ENCODE data around the gene DCC.

Gene DCC

DNA sequence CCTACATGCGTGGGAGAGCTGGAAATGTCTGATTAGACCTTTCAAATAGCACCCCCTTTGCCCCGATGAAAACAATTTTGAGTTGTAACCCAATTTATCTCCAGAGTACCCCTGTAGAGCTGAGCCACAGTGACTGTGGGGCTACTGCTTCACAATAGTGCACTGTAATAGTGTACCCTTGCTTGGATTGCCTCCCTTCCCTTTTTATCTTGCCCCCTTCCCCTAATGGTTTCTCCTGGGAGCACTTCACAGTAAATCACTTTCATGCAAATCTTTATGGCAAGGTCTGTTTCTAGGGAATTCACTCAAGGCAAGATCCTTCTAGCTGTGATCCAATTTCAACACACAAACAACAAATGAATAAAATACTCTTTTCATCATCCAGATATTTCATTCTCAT lies 1196.9 kb downstream of the DCC start:
- no peak for DNase-seq

DNA sequence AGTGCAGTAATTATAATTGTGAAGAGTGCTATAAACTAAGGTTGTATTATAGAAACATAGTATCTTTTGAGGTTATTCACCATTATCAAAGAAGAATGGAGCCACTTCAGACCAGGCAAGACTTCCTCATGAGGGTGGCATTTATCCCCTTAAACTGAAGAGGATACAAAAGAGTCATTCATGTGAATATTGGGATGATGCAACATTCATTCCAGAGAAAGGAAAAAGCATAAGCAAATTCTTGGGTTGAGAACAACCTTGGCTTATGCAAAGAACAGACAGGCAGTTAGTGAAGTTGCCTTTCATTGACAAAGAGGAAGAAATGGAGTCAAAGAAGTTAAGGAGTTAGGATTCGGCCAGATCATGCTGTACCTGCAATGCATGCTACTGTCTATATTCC lies 1201.9 kb downstream of the DCC start:
- no peak for DNase-seq

DNA sequence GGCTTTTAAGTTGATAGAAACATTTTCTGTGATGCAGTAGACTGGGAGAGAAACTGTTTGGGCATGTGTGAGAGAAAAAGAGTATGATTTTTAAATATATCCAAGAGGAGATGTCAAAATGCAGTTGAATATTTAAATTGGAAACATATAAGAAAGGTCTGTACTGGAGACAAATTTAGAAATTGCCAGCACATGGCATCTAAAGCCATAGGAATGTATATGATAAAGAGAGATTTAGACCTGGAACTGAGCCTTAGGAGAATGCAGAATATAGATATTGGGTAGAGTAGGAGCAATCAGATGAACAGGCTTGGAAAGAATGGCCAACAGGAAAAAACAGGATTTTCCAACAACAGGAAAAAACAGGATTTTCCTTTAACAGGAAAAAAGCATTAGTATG lies 1203.7 kb downstream of the DCC start:
- no peak for DNase-seq

DNA sequence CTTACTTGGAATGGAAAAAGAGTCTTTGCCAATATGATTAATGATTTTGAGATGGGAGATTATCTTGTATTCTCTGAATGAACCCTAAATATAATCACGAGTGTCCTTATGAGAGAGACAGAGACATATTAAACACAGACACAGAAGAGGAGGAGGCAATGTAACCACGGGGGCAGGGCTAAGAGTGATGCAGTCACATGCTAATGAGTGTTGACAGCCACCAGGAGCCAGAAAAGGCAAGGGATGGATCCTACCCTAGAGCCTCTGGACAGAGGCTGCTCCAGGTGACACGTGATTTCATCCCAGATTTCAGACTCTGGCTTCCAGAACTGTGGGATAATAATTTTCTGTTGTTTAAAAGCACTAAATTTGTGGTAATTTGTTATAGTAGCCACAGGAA lies 1204.9 kb downstream of the DCC start:
- no peak for DNase-seq

DNA sequence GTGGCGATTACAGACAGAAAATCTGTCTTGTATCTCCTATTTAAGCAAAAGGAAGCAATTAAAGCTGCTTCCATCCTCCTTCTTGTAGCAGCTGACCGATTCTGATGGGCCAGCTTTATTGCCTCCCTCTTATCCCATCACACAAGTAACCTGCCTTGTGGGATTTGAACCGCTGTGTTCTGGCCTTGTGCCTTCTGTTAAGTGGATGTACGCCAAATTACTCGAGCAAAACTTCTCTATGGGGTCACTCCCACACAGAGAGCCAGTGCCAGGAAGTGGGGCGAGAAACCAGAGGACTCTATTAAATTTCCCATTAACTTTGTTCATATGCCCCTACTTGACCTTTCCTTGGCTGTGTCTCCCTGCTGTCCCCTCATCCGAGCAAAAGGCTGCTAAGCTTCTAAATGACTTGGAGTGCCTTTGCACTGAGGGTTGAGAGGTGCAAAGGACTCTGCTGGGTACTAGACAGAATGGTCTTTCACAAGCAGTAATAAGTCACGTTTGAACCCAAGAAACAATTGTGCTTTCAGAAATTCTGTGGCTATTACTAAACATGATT lies 1212.0 kb downstream of the DCC start:
- DNase-seq: no peak

DNA sequence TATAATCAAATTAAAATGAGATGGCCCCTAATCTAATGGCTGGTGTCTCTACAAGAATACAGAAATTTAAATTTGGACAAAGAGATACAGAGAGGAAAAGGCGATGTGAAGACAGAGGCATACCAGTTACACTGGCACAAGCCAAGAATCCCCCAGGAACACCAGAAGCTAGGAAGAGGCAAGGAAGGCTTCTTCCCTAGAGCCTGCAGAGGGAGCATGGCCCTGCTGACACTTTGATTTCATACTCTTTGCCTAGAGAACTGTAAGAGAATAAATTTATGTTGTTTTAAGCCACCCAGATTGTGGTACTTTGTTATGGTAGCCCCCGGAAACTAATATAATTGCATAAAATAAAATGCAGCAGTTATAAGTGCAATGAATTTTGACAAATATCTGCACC lies 1213.0 kb downstream of the DCC start:
- no peak for DNase-seq

DNA sequence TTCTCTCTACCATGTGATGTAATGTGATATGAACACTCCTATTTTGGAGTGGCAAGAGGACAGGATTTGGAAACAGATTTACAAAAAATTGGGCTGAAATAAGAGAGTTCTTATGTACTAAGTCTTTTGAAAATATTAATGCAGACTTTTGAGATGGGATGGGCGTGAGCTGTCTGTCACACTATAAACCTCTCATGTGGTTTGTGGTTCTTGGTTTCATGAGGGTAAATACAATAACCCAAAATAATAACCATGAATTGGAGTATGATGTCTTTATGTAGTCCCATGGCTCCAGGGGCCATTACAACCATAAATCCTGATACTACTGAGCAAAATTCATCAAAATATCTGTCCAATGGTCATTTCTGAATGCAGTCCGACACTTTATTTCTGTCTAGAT lies 1216.5 kb downstream of the DCC start:
- no peak for DNase-seq

DNA sequence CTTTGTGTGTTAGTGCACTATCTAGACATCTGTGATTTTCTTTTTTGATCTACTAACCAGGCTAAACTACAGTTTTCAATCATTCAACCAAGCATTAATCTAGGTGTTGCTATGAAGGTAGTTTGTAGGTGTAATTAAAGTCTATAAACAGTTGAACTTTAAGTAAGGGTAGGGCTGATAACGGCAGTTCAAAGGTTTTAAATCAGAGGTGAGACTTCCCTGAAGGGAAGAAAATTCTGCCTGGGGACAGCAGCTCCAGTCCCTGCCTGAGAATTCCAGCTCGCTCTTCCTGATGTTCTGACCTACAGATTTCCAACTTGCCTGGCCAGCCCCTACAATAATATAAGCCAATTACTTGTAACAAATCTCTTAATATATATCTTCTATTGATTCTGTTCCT lies 1220.5 kb downstream of the DCC start:
- no peak for DNase-seq

DNA sequence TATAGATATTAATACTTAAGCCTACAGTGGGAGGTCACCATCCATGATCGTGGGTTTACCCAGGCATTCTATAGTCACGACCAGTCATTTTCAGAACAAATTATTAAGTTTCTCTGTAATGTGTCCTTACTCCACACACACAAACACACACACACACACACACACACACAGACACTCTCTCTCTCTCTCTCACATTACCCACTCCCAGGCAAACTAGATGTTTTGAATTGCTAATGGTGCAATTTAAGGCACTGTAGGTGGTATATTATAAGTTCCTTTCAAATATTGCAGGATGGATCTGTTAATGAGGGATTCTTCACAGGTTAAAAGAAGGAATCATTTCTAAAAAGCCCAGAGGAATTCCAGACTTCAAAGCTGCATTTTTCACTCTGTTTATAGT lies 1226.6 kb downstream of the DCC start:
- DNase-seq: no peak

DNA sequence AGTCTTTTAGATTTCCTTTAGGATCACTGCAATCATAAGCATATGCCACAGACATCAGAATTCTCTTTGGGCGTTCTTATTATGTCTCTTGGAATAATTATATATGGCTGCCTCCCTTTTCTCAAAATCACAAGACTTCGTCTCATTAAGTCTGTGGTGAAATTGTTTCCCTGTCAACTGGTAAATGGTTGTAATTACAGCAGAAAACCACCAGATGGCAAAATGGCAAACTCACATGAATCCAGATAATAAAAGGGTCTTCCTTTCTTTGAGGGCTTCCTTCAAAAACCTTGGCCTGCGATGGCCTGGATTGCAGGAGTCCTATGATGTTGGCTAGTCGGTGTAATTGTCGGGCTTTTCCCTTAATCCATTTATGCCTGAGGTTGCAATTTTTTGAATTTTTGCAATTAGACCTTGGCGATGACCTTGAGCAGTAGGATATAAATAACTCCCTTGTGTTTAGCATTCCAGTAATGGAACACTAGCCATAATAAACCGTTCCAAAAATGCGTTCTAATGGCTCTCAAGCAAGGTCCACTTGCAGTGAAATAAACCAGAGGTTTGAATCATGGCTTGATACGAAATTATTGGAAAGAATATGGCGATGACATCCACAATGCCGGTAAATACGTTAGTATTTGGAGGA lies 1228.1 kb downstream of the DCC start:
- DNase-seq: peak in 1 of 2 donors; percentile 1
